HG03175 (cell line): ENCODE results near the gene NRK.
"Not testable (repeated sequence)": the region's sequence is repeated elsewhere in the genome, so short reads cannot be mapped to it uniquely, and the experiment has no call there.

Experiments
- ATAC-seq: cut with Tn5 transposase; IDR thresholded peaks from one replicate; pipeline ENCODE4 v1.9.1; 2021; ENCODE audit warnings: mild to moderate bottlenecking, moderate library complexity; ENCODE audit not compliant: unreplicated experiment

NRK gene

DNA sequence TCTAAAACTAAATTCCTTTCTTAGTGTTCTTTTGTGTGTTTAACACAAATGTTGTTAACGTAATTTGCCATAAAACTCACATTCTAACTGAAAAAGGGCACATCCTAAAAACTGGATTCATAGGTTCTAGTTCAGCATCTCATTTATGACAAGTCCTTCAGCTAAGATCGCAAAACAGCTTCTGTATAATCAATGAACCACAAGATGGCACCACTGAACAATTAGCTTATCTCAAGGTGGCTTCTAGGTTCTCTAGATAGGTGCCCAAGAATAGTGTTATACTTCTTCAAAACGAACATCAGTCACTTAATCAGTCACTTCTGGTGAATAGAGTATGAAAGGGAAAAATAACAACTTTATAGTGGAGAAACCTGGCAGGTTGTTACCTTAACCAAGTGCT is 54.3 kb downstream of the NRK start:
- no peak for ATAC-seq

DNA sequence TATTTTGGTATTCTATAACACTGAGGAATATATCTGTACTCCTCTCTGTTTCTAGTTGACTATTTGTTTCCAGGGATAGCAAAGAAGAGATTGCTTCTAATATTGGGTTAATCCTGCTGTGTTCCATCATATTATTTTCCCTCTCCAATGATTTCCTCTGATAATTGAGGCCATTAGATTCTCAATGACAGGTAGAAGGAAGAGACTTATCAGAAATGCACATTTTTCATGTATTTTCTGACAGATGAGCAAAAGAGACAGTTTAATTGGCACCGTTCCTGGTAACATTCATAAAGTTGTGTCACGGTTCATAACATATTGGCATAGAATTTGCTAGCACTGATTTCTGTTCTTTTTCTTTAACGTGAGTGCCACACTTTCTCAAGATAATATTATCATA is 58.2 kb downstream of the NRK start:
- no peak for ATAC-seq

DNA sequence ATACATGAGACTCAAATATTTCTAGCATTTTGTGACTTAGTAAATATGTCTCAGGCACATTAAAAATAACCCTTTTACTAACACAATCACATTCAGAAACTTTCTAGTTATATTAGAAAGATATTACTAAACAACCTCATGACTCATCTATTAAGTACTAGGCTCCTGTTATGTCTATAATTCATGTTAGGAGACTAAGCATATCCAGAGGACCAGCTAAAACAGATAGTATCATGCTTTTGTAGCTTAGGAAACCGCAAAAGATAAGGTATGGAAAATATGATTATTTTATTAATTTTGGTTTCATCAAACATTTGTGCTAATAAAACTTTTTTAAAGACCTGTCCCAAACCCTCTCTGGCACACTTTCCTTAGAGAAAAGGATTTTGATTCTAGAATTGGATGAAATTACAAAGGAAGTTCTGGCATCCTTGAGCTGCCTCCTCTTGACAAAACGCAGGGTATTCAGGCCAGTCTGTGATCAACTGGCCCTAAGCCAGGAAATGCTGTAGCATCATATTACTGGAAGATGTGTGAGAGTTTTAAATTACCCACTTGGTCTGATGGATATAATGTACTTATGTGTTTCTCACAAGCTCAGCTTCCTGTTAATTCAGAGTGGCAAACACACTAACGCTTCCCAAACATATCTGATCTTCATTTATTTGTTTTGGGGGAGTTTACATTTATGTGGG is 60.4 kb downstream of the NRK start:
- no peak for ATAC-seq

DNA sequence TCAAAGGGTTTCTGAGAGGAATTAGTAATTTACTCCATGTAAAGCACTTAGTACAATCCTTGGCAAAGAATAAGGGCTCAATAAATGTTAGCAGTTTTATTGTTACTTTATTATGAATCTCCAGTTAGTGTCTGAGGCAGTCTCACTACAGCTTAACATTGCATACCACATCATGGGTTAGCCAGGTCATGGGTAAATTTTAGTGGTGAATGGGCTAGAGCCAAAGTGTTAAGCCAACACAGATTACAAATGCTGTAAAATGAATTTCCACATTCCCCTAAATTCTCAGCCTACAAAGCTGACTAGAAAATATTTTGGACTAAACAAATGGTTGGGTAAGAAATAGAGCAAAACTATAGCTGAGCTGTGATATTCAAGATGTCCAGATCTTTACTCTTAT is 72.4 kb downstream of the NRK start:
- ATAC-seq = no peak

DNA sequence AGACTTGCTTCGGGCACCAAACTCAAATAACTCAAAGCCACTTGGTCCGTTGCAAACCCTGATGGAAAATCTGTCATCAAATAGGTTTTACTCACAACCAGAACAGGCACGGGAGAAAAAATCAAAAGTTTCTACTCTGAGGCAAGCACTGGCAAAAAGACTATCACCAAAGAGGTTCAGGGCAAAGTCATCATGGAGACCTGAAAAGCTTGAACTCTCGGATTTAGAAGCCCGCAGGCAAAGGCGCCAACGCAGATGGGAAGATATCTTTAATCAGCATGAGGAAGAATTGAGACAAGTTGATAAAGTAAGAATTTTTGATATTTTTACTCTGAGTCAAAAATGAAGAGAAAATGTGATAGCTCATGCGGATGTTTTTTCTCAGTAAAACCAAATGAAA is 87.2 kb downstream of the NRK start:
- ATAC-seq = no peak

DNA sequence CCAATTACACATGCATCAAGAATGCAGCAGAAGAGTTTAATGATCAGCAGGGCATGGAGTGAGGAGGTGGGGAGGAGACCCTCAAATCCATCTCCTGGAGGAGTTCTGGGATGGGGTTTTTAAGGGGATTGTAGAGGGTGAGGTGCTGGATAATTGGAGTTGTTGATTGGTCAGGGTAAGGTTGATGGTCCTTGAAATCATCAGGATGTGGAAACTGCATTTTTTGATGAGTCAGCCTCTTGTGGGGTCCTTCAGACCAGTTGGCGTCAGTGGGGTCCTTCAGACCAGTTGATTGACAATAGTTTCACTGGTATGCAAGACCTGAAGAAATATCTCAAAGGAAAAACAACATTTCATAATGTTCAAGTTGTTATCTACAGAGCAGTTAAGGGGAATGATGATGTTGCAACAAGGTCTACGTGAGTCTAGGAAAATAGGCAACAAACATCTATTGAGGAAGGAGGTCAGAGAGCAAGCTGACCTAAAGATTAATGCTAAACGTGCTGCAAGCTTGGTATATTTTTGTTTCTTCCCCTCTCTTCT is 88.3 kb downstream of the NRK start:
- ATAC-seq = no peak

DNA sequence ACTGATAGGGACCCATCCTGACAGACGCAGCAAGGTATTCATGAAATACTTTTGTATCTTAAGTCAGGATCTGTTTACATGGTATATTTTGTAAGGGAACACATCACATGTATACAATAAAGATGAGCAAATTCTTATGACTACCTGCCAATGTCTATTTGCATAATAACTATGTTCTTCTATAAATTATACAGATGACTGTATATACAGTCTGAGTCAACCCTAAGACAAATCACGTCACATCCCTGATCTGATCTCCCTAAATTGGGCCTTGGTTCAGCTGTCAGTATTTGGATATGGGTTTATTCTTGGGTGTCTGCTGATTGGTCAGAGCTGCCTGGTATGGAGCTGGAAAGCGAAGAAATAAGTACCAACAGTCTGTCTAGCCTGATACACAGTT is 122.9 kb downstream of the NRK start:
- no peak for ATAC-seq

DNA sequence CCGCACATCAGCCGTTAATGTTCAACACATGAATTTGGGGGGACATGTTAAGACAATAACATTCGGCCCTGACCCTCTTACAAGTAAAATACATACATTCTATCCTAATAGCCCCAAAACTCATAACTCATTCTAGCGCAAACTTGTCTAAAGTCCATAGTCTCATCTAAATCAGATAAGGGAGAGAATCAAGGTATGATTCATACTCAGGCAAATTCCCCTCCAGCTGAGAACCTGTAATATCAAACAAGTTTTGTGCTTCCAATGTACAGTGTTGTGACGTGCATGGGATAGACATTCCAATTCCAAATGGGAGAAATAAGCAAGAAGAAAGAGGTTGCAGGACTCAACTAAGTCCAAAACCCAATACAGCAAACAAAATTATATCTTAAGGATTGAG is 147.1 kb downstream of the NRK start:
- no peak for ATAC-seq

DNA sequence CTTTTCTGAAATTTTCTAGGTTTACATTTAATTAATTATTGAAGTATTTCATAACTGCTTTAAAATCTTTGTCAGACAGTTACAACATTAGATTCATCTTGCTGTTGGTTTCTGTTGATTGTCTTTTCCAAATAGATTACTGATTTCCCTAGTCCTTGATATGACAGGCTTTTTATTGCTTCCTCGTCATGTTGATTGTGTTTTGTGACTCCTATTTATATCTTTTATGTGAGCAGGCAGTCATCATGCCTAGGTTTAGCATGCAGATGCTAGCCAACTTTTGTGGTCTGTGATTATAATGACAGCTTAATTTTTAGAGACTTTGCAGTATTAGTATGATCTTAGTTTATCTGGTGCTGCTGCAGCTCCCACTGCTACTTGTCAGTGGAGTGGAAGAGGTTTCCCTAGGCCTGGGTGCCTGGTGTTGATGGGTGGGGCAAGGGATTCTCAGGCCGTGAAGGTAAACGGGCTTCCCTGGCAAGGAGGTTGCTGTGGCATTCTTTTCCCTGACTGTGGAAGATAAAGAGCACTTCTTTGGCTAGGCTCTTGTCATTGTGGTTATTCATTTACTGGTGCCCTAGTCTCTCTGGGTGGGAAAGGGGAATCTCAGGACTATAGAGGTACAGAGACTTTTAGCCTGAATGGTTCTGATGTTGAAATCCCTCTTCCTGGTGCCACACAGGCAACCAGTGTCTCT is 150.5 kb downstream of the NRK start:
- ATAC-seq = no peak

DNA sequence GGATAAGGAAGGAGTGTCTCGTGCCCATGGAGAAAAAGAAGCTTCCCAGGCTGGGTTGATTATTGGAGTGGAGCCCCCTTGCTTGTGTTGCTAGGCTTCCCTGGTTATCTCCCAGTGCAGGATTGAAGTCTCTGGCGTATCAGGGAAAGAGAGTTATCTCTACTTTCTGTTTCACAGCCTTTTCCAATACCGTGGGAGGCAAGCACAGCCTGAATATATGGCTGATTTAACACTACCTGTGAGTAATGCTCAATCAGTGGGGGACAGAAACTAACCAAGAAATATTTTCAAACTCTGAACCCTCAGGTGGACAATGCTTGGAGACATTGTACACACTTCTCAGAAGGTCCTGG is 151.0 kb downstream of the NRK start:
- ATAC-seq = no peak

DNA sequence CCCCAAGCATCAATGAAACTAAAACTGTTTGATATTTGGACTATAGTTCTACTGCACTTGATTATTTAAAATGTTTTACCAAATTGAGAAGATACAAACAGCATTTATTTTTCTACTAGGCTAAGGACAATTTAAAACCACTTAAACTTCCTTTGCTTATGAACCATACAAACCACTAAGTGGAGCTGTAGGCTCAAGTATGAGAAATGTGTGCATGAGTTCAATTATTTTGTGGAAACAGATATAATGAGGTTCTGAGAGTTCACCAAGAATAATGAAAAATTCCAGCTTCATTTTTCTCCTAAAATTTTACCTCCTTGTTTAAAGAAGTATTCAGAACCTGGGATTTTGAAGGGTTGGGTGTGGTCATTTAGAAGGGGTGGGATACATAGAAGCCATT is 153.0 kb downstream of the NRK start:
- ATAC-seq = no peak

DNA sequence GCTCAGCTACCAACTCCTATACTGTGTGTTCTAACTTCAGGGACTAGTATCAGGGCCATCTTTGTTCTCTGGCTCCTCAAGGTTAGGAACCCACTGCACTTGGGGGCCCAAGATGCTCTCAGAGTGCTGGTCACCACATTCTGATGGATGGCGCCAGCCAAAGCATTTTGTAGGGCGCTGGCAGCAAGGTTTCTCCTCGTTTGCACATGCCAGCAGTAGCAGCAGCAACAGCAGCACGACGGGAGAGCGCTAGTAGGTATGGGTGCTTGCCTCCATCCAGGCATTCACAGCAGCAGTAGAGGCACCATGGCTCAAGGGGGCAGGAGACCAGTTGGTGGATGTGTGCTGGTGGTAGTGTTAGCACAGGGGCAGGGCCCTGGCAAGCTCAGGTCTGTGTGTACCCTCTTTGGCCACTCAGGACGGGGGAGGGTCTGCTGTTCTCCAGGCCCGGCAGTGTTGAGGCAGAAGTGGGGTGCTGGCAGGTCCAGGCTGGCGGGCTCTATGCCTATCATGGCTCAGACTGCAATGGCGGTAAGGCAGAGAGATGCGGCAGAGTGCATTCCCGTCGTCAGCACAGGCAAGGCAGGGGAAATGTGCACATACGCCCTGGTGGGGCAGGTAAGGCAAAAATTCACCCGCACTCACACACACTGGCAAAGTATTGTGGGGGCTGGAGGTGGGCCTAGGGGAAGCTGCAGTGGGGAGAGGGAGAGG is 159.6 kb downstream of the NRK start:
- ATAC-seq = no peak

DNA sequence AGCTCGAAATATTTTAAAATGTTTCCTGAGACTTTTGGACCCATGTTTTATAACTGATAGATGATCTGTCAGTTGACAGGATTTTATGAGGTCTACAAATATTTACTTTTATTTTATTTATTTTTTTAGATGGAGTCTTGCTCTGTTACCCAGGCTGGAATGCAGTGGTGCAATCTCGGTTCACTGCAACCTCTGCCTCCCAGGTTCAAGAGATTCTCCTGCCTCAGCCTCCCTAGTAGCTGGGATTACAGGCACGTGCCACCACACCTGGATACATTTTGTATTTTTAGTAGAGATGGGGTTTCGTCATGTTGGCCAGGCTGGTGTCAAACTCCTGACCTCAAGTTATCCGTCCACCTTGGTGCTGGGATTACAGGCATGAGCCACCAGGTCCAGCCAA is 166.1 kb downstream of the NRK start:
- ATAC-seq = not testable (repeated sequence)

DNA sequence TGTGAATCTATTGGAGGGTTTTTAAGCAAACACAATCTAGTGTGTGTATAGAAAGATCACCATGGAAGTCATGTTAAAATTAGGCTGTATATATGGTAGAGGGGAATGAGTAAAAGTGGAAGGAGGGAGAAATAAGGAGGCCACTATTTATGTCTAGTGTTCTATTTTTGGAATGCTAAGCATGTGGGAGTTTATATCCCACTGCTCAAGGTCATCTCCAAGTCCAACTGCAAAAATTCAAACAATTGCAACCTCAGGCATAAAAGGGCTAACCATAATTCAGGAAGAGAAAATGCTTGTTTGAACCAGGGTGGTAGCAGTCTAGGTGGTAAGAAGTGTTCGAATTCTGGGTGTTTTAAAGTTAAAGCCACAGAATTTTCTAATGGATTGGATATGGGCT is 177.0 kb downstream of the NRK start:
- no peak for ATAC-seq

DNA sequence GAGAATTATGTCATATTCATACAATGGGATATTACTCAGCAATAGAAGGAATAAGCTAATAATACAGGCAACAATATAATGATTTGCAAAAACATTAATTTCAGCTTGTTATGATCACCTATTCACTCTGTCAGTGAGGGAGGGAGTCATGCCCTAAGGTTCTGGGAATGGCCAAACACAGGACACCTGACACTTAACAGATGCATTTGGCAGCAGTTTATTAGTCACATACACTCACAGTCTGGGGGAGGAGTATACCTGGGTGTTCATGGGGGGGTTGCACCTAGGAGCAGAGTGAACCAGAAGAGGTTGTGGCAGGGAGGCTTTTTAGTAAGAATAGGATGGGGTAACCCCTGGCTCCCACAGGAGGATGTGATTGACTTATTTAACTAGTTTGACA is 177.9 kb downstream of the NRK start:
- no peak for ATAC-seq

DNA sequence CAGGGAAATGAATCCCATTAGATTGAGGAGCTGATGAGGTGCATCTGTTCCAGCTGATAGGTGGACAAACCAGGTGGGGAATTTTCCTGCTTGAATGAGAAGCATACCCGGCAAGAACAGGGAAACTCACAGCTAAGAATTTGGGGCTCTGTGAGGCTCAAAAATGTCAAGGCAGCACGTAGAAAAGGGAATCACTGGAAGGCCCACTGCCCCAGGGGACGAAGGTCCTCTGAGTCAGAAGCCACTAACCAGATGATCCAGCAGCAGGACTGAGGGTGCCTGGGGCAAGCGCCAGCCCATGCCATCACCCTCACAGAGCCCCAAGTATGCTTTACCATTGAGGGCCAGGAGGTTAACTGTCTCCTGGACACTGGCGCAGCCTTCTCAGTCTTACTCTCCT is 178.3 kb downstream of the NRK start:
- not testable (repeated sequence) for ATAC-seq

DNA sequence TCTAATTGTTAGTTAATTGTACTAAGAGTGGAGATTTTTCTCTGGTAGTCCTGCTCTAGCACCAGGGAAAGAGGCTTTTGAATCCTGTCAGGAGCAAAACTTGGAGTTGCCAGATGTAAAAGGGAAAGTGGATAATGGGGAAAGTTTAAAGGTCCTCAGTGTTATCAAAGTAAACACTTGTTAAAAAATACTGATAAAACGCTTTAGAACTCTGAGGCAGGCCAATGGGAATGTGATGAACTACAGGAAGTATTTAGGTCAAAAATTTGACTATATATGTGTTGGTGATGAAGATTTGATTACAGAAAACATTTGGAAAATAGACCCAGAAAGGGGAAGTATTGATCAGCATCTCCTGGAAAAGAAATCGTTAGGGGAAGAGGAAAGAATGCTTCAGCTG is 183.3 kb downstream of the NRK start:
- ATAC-seq = no peak

DNA sequence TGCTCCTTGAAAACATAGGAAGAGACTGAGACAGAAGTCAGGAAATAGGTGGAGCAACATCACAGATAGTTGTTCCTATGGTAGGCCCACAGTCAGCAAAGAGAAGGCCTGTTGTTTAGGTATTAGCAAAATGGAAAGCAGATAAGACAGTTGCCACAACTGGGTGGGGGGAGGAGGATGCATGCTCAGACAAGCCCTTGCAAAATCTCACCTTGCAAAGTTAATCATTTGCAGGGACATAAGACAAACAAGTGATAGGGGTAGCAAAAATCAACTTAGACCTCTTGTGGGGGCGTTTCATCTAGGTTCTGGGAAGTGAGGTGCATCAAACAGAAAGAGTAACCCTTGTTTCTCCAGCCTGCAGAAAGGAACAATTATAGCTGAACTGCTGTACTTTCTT is 185.5 kb downstream of the NRK start:
- no peak for ATAC-seq
